Kidney (tissue), 14 donors: ENCODE data around the gene GRIA1. TPM values are rescaled to one million over a fixed set of nuclear protein-coding genes. Genes with fewer than 3 reads are reported as not detected.

Experiments
- DNase-seq, 5 donors: peaks; one replicate each; pipeline ENCODE4 v3.0.0-alpha.2; 2013 to 2020
- FAIRE-seq: peaks from 2 replicates; lab custom pipeline; 2012; peaks lifted over from hg19 to GRCh38; lab: Jason Lieb, UNC
- H3K27ac ChIP-seq, 2 donors: one replicate each; pipeline ENCODE4 v1.7.0; 2013; ENCODE audit warnings: low read depth in 2 of 2, low read length in 2 of 2, inconsistent platforms in 1 of 2
- H3K27me3 ChIP-seq: one replicate; pipeline ENCODE4 v1.7.1; 2013; ENCODE audit warnings: low read length, inconsistent platforms; ENCODE audit not compliant: control insufficient read depth, insufficient read depth
- H3K36me3 ChIP-seq, 3 donors: one replicate each; pipeline versions ENCODE4 v1.7.0 to v1.7.1; 2013; ENCODE audit warnings: low read length in 3 of 3, control low read depth in 1 of 3, inconsistent platforms in 1 of 3; ENCODE audit not compliant: insufficient read depth in 3 of 3, control insufficient read depth in 2 of 3
- H3K4me1 ChIP-seq, 3 donors: one replicate each; pipeline versions ENCODE4 v1.7.0 to v1.7.1; 2013; ENCODE audit warnings: low read length in 3 of 3, inconsistent platforms in 1 of 3, low read depth in 1 of 3; ENCODE audit not compliant: control insufficient read depth in 2 of 3, insufficient read depth in 2 of 3
- H3K4me3 ChIP-seq, 3 donors: one replicate each; pipeline versions ENCODE4 v1.7.0 to v1.8.1; 2013; ENCODE audit warnings: low read length in 3 of 3, control low read depth in 1 of 3, inconsistent platforms in 1 of 3
- H3K9ac ChIP-seq, 3 donors: one replicate each; pipeline versions ENCODE4 v1.7.0 to v1.7.1; 2013; ENCODE audit warnings: low read length in 3 of 3, control low read depth in 1 of 3, inconsistent platforms in 1 of 3
- H3K9me3 ChIP-seq, 3 donors: one replicate each; pipeline versions ENCODE4 v1.7.0 to v1.7.1; 2013; ENCODE audit warnings: low read length in 3 of 3, control low read depth in 1 of 3, inconsistent platforms in 1 of 3; ENCODE audit not compliant: control insufficient read depth in 2 of 3, insufficient read depth in 1 of 3
- CTCF ChIP-seq: IDR thresholded peaks from 3 replicates; pipeline ENCODE4 v1.5.1; 2012; ENCODE audit warnings: mild to moderate bottlenecking, moderate library complexity, borderline replicate concordance; ENCODE audit not compliant: insufficient read depth; ENCODE audit errors: extremely low read depth
- intact Hi-C: fragments of 100-400 bp; cut with DNase I; formaldehyde crosslinking; loops from one replicate; pipeline ENCODE4 v1.11.1; 2022
- polyA plus RNA-seq: library from polyadenylated mRNA; stranded (reverse); fragments of 350-450 nt; fragmentation: Illumina TruSeq; extraction: RNeasy Lipid Tissue Mini Kit (QIAGEN cat#74804); gene quantifications from one replicate; pipeline ENCODE4 v1.2.3, GENCODE V29; 2014; ENCODE audit warnings: low read depth, low replicate concordance; ENCODE audit not compliant: insufficient read depth
- total RNA-seq: library from RNA; stranded (reverse); fragmentation: NEBNext Ultra II Directional; extraction: Animal tissue kit (Norgen Biotek cat#: 25700); gene quantifications from one replicate; pipeline ENCODE4 v1.2.1, GENCODE V29; 2021
- donor health status: control.
- donor health status: control.
- donor health status: control.
- donor health status: control.
- donor health status: control.
- donor health status: DM: yes; HTN: yes; CAD: no.
- donor health status: Normal renal cell carcinoma (clear cell type).

The GRIA1 gene
- total and polyA plus RNA-seq, 2 donors from 2014 or later: 0.50 TPM; not detected in 1

GRCh38 chr5:153534102-153534501 is 43.6 kb downstream of the GRIA1 start:
- no peaks in the 10 kb centered on the region for H3K4me1 ChIP-seq
- FAIRE-seq: no peak
- intact Hi-C loops: no loop called here
- H3K9ac ChIP-seq: no peak overlapping the region
- H3K36me3 ChIP-seq: no peaks in the 10 kb centered on the region
- no peaks in the 10 kb centered on the region for H3K9me3 ChIP-seq
- no peaks in the 10 kb centered on the region for H3K27me3 ChIP-seq
- TF ChIP-seq CTCF: no peak
- no peak overlapping the region for H3K4me3 ChIP-seq
- DNase-seq: peak in 1 of 5 donors; percentile 22
- no peak overlapping the region for H3K27ac ChIP-seq

- no peak for FAIRE-seq
- Histone ChIP-seq H3K36me3 (no peaks in the 10 kb centered on the region), H3K4me3 (no peak overlapping the region), H3K27me3 (no peaks in the 10 kb centered on the region), H3K4me1 (no peaks in the 10 kb centered on the region), H3K27ac (no peak overlapping the region), H3K9me3 (no peaks in the 10 kb centered on the region), H3K9ac (no peak overlapping the region)
- TF ChIP-seq CTCF: no peak
- intact Hi-C loops: no loop called here
- DNase-seq: no peak
Observed at GRCh38 chr5:153537207-153537606, 46.7 kb downstream of the GRIA1 start.

- no peak for TF ChIP-seq CTCF
- no peaks in the 10 kb centered on the region for H3K27me3 ChIP-seq
- FAIRE-seq (no peak), DNase-seq (no peak)
- no peaks in the 10 kb centered on the region for H3K4me1 ChIP-seq
- no peaks in the 10 kb centered on the region for H3K36me3 ChIP-seq
- H3K4me3 ChIP-seq: no peak overlapping the region
- intact Hi-C loops: no loop called here
- no peak overlapping the region for H3K9ac ChIP-seq
- no peaks in the 10 kb centered on the region for H3K9me3 ChIP-seq
- no peak overlapping the region for H3K27ac ChIP-seq
Observed at GRCh38 chr5:153539983-153540382, 49.5 kb downstream of the GRIA1 start.

- no peaks in the 10 kb centered on the region for H3K9me3 ChIP-seq
- H3K9ac ChIP-seq: no peak overlapping the region
- no peaks in the 10 kb centered on the region for H3K4me1 ChIP-seq
- H3K27me3 ChIP-seq: no peaks in the 10 kb centered on the region
- H3K4me3 ChIP-seq: no peak overlapping the region
- no peak overlapping the region for H3K27ac ChIP-seq
- DNase-seq (no peak), FAIRE-seq (no peak)
- TF ChIP-seq CTCF: no peak
- no peaks in the 10 kb centered on the region for H3K36me3 ChIP-seq
- intact Hi-C loops: no loop called here
Observed at GRCh38 chr5:153542536-153542935, 52.1 kb downstream of the GRIA1 start.
